GM19372 (cell line): ENCODE results near the gene PTGER3.
"Not testable (repeated sequence)": the region's sequence is repeated elsewhere in the genome, so short reads cannot be mapped to it uniquely, and the experiment has no call there.

ENCODE experiments used
- ATAC-seq: cut with Tn5 transposase; IDR thresholded peaks from one replicate; pipeline ENCODE4 v1.9.1; 2021; ENCODE audit warnings: mild to moderate bottlenecking, low read depth, moderate library complexity; ENCODE audit not compliant: unreplicated experiment

PTGER3 gene

DNA sequence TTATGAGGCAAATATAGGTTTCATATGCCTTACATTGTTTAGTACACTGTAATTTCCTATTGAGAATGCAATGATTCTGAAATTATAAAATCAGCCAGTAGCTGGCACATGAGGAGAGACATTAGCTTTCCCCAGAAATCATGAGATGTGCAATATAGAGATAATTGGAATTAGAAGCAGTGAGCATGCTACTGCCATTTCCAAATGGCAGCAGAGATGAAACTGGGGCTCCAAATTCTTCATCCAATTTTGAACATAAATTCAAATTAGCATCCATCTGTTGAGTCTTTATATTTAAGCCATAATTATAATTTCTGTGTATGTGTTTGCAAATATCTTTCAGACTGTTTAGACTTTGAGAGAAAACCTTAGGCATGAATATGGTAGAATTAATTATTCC, 28.8 kb downstream of the PTGER3 start:
- ATAC-seq, result no peak

DNA sequence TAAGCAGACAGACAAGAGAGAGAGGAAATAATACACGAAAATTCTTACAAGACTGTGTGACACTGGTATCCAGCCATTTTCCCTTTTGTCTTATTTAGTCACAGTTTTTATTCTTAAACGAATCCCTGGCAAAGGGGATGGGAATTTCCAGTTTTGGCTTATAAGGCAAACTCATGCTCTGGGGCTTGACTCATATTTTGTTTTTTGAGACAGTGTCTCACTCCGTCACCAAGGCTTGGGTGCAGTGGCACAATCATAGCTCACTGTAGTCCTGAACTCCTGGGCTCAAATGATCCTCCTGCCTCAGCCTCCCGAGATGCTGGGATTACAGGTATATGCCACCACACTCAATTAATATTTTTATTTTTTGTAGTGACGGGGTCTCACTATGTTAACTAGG, 31.9 kb downstream of the PTGER3 start:
- ATAC-seq, result no peak

DNA sequence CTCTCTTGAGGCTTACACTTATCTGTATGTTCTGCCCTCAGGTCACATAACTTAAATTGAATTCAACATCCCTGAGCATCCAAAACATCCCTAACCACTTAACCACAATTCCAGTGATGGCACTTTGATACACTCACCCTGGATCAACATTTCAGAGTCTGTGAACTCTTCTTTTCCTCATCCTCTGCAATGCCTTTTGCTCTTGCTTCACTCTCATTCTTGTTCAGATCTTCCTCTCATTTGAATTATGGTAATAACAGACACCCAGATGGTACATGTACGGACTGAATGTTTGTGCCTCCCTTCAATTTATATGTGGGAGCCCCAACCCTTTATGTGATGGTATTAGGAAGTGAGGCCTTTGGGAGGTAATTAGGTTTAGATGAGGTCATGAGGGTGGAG, 33.4 kb downstream of the PTGER3 start:
- no peak for ATAC-seq

DNA sequence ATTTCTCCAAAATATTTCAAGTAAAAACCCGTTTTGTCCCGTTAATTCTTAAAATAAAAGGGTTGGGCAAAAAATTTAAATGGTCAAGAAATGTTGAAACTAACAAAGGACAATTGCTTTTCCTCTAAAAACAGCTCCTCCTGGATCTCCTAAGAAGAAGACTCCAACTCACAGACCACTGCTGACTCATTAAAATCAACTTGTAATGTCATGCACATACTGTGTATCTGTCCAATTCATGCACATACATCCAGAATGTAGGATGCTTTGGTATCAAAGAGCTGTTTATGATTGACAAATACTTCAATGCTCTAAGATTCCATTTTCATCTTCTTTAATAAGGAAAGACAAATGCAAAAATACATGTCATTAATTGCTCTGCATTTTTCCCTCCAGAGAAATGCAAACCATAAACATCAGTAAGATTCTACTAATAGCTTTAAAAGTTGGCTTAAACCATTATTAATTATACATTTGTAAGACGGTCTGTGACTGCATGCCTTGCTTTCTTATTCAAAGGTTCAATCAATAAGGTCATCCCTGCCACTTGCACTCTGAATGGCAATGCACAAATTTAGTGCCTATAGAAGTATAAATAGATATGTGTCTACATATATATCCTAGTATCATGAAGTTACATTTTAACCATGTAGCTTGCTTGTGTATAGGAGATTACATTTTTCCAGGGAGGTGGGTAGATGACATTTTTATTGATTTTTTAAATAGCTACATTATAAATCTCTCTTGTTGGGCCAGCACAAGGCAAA, 44.7 kb downstream of the PTGER3 start:
- no peak for ATAC-seq

DNA sequence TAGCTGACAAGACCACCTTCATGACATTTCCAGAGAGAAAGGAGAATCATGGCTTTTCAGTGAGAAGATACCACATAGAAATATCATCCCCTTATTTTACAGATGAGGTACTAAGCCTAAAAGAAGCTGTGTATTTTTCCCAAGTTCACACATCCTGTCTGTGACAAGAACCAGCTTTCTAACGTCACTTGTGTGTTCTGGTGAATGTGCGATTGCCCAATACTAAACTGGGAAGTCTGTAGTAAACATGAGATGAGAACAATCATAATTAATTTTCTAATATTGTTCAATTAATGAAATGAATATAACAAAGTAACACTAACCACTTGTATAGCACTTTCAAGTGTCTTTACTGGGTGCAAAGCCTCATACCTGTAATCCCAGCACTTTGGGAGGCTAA, 46.0 kb downstream of the PTGER3 start:
- ATAC-seq, result no peak

DNA sequence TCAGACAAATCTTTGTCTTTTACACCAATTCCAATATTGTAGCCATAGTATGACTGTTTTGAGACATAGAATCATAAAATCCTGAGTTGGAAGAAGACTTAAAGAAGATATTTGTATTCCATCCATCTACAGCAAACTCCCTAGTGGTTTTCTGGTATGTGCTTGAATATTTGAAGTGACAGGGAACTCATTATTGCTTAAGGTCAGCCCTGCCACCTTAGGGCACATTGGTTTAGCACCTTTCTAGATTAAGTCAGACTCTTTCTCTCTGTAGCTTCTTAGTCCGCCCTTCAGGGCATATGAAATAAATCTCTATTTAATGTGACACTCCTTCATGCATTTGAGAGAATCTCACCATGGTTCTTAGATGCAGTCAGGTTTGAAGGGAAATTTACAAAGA, 49.8 kb downstream of the PTGER3 start:
- no peak for ATAC-seq

DNA sequence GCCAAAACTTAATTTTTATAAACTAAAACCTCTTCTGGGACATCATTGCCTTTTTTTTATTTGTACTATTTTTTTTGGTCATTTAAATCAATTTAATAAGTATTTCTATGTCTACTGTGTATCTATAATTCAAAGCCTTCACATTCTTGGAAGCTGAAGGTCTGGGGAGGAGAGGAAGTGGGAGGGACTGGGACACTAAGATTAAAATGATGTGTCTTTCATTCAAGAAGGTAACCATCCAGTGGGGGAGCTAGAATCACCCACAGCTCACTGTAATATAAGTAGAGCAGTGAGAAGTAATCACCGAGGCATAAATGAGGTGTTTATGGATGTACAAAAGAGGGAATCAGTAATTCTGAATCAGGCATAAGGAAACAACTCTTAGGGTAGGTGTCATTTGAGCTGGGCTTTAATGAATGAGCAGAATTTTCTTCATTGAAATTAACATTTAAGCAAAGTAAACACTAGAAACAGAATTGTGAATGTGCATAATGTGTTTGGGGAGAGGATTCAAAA, 52.8 kb downstream of the PTGER3 start:
- ATAC-seq, result no peak

DNA sequence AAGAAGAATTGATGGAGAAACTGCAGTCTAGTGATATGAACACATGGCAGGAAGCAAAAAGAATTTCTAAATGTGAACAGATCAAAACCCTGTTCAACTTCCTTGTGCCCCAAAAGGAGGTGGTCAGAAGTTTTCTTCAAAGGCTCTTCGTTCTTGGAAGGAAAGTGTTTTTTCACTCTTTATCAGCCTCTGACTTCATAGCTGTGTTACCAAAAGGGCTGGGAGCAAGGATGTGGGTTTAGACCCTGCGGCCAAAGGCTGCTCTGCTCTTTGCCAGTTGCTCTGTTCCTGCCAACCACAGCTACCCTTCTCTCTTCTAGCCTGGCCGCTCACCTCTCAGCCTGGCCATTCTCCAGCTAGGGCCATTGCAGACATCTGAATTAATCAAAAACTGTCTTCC, 53.8 kb downstream of the PTGER3 start:
- ATAC-seq, result no peak

DNA sequence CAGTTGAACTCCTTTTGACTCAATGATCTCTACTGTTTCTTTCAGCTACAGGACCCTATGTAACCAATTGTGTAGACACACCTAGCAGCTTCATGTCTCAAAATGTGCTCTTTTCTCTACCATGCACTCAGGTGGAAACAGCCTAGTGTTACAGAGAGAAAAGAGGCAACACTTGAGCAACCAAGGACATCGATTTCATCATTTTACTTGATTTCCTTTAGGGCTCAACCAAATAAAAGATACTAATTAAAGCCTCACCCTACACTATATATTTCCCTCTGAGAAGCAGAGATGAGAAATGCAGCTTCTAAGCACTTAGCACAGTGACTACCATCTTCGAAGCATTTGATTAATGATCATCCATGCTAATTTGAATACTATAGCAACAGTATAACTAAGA, 55.1 kb downstream of the PTGER3 start:
- no peak for ATAC-seq

DNA sequence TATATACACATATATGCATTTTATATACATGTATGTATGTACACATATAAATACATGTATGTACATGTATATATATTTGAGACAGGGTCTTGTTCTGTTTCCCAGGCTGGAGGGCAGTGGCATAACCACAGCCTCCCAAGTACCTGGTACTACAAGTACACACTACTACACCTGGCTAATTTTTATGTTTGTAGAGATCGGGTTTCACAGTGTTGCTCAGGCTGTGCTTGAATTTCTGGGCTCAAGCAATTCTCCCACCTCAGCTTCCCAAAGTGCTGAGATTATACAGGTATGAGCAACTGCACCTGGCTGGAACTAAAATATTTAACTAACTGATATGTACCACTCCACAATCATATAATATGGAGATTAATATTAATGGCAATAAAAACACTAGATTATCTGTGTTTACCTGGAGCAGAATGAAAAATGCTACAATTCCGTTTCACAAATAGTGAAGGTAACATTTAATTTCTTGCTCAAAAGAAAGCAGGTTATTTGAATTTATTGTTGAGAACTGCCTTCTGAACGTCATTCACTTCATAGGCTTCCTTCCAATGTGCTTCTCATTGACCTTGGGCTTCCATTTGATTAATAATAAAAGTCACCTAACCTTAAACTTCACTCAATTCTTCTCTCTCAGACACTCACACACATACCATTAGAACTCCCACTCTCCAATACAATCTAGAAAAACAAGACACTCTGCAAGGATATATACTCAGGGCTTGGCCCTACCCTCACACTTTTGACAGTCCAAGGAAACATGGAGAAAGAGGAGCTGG, 57.0 kb downstream of the PTGER3 start:
- no peak for ATAC-seq

DNA sequence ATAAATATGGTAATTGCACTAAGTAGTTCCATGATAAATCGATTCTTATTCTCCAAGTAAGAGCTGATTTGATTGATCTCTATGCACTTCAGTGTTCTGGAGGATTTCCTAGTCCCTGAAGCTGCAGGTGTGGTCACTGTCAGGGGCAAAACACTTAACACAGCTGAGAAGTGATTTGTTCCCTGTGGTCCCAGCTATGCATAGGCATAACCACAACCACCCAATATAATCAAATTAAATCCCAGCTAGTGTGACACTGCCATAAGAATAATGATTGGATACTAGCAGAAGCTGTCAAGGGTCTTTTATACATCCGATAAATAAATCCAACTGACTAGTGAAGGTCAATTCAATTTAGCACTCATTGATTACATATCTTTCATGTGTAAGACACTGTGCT, 60.1 kb downstream of the PTGER3 start:
- ATAC-seq, result no peak

DNA sequence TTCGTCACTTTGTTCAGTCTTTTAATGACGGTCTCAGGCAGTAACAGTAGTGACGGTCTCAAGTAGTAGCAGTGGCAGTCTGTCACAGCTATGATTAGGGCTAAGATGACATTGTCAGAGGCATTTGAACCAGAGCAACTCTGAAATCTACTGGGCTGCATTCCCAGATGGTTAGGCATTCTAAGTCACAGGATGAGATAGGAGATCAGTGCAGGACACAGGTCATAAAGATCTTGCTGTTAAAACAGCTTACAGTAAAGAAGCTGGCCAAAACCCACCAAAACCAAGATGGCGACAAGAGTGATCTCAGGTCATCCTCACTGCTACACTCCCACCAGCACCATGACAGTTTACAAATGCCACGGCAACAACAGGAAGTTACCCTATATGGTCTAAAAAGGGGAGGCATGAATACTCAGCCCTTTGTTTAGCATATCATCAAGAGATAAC, 61.8 kb downstream of the PTGER3 start:
- ATAC-seq, result not testable (repeated sequence)

DNA sequence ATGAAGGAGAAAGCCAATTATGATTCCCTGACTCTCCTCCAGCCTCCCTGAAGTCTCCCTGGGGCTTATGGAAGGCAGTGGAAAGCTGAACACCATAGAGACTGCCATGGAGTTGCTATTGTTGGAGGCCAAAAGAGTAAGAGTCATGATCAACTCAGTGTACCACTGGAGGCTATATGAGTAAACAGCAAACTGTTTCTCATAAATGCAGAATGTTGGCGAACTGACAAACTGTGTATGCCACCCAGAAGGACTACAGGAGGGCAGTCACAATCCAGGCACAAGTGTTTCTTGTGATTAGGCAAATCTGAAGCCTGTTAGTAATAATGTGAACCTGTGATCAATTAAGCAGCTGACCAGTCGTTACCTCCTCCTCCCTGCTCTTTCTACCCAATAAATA, 62.3 kb downstream of the PTGER3 start:
- ATAC-seq, result not testable (repeated sequence)

DNA sequence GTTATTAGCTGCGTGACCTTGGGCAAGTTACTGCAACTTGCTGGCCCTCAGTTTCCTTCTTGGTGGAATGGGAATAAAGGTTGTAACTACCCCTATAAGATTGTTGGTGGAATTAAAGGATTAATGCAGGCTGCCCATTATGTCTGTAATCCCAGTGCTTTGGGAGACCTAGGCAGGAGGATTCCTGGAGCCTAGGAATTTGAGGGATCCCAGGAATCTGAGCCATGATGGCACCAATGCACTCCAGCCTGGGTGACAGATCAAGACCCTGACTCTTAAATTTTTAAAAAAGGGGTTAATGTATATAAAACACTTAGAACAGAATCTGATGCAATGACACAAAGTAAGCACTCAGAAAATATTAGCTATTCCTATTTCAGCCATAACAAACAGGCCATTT, 67.3 kb downstream of the PTGER3 start:
- ATAC-seq, result no peak

DNA sequence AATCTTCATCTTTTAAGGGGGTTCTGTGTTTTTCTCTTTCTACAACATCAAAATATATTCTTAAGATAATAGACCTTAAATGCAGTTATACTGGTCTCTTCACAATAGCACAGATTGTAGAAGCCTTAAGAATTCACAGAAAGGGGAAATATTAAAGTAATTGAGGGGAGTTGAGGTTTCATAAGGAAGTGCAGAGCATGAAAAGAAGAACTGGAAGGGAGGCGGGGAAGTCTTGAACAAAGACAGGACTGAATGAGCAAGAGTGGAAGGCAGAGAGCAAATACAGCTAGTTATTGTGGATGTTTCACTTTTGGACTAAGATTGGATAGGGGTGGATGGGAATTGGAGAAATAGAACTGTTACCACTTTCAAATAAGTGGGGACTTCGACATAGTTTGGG, 67.7 kb downstream of the PTGER3 start:
- no peak for ATAC-seq

DNA sequence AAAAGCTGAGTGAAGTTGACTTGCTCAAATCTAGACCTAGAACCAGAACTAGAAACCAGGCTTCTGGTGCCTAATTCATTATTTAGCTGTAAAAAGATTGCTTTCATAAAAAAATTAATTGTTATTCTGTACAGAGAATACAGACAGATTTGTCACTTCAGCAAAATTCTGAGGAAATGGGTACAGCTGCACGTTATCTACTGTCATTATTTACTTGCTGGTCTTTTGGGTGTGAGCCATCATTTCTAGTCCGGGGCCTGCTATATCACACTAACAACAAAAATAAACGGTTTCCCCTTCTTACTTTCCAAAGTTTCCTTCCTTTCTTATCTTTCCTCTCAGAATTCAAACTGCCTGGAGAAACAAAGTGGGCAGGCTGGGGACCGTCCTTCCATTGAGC, 68.3 kb downstream of the PTGER3 start:
- no peak for ATAC-seq

DNA sequence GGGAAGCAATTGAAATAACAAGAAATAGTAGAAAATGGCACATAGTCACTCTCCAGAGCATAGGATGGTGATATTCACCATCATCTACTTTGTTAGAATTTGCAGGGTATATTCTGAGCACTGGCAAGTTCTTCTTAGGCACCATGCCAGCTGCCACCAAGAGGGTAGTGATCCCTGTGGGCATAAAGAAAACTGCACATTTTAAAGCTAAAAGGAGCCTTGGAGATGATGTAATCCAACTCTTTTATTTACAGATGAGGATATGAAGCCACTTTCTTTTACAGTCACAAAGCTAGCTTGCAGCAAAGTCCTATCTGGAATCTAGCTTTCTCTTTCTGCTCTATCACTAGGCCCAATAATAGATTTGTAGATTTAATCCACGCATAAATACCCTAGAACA, 69.0 kb downstream of the PTGER3 start:
- no peak for ATAC-seq

DNA sequence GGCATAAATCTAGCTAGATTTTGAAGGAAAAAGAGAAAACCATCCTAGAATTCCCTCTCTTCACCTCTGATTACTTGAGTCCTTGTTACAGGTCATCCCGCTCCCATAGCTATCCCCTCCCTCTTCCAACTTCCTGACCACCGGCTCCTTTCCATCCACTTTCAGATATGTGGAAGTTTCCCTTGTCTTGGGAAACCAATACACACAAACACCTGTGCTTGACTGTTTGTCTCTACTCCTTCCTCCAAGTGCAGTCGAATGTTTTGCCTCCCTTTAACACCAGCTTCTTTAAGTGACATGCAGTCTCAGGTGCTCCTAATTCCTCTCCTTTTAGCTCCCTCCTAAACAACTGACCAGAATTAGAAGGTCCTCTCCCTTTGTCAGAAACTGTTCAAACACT, 70.0 kb downstream of the PTGER3 start:
- no peak for ATAC-seq

DNA sequence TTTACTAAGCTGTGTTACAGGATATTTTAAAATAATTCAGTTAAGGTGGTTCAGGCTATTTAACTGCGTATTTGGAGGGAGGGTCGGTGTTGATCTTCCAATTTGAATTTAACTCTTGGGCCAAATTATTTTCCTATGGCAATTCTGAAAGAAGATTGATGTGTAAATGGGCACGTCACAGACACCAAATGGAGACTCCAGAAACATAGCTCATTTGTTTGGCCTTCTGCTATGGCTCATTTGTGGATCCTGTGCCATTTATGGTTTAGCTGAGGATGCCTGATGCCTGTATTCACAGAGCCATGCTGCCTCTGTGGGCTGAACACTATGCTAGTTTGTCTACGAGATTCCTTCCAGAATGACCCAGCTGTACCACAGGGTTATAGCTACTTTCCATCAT, 70.6 kb downstream of the PTGER3 start:
- ATAC-seq, result no peak

DNA sequence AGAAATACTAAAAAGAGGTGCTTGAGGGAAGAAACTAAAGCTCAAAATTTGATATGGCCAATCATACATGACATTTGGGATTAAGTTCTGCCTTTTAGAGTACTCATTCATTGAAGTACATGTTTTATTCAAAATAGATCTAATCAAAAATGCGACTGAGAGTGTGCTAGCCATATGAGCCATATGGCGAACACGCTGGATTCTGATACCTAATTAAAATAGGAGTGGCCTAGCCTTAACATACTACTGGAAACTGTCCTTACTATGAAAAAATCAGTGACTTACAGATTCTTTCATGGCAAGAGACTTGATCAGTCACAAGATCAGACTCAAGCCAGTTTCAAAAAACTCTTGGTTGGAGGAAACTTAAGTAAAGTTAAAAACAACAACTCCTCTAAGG, 73.9 kb downstream of the PTGER3 start:
- no peak for ATAC-seq

DNA sequence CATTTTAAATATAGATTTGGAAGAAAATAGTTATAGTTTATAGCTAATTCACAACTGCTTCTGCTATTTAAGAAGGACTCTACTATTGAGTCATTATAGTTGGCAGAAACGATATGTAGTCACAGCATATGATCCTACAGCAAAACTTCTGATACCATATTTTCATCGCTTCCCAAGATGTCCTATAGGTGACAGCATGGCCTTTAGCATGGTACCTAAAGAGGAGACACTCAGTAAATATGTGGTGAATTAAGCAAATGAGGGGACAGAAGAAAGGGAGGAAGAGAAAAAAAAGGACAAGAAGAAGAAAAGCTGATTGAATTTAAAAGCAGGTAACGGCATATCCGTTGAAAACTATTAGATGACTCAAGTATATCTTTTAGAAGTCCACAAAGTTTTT, 77.2 kb downstream of the PTGER3 start:
- ATAC-seq, result no peak
